Upper lobe of left lung (tissue), 4 donors: ENCODE results near the gene YIPF6.
"Not testable (repeated sequence)": the region's sequence is repeated elsewhere in the genome, so short reads cannot be mapped to it uniquely, and the experiment has no call there.

Experiments
- EP300 ChIP-seq, 4 donors: sonication (generic); formaldehyde crosslinking; IDR thresholded peaks; one replicate each; pipeline ENCODE4 v1.5.1; 2017; ENCODE audit warnings: antibody characterized with exemption in 4 of 4, control low read depth in 2 of 4
- POLR2A ChIP-seq, 4 donors: fragments of 450-650 bp; IDR thresholded peaks; one replicate each; pipeline ENCODE4 v1.5.1; 2016 to 2017; ENCODE audit warnings: antibody characterized with exemption in 4 of 4, mild to moderate bottlenecking in 2 of 4
- POLR2AphosphoS5 ChIP-seq, 2 donors: sonication (generic); formaldehyde crosslinking; IDR thresholded peaks; one replicate each; pipeline ENCODE4 v1.5.1; 2017; ENCODE audit warnings: antibody characterized with exemption in 2 of 2
- TF ChIP-seq, protein P1 (sequence below), 6 experiments: fragments of 450-650 bp in 4 of 6; fragments of 200-600 bp in 2 of 6; sonication (generic) in 2 of 6; IDR thresholded peaks; one replicate each; pipeline ENCODE4 v1.5.1; 2016 to 2019; ENCODE audit warnings: antibody characterized with exemption in 6 of 6

GRCh38 chrX:68557126-68557525, 58.3 kb downstream of the YIPF6 start:
- TF ChIP-seq, protein P1, sequence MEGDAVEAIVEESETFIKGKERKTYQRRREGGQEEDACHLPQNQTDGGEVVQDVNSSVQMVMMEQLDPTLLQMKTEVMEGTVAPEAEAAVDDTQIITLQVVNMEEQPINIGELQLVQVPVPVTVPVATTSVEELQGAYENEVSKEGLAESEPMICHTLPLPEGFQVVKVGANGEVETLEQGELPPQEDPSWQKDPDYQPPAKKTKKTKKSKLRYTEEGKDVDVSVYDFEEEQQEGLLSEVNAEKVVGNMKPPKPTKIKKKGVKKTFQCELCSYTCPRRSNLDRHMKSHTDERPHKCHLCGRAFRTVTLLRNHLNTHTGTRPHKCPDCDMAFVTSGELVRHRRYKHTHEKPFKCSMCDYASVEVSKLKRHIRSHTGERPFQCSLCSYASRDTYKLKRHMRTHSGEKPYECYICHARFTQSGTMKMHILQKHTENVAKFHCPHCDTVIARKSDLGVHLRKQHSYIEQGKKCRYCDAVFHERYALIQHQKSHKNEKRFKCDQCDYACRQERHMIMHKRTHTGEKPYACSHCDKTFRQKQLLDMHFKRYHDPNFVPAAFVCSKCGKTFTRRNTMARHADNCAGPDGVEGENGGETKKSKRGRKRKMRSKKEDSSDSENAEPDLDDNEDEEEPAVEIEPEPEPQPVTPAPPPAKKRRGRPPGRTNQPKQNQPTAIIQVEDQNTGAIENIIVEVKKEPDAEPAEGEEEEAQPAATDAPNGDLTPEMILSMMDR (IDR thresholded peaks at IDR 0.05): not testable (repeated sequence)
- not testable (repeated sequence) for TF ChIP-seq POLR2AphosphoS5, POLR2A, EP300 (IDR thresholded peaks at IDR 0.05)
